Sigmoid colon (tissue), 4 donors: ENCODE data around the gene MTX2.

ENCODE experiments used
- CTCF ChIP-seq, 4 experiments: fragments of 450-650 bp in 3 of 4; fragments of 200-600 bp in 1 of 4; IDR thresholded peaks; one replicate each; pipeline ENCODE4 v1.5.1; 2016 to 2019; ENCODE audit warnings: antibody characterized with exemption in 4 of 4, mild to moderate bottlenecking in 3 of 4, moderate library complexity in 2 of 4
- EP300 ChIP-seq, 4 donors: sonication (generic); formaldehyde crosslinking; IDR thresholded peaks; one replicate each; pipeline ENCODE4 v1.6.1; 2017; ENCODE audit warnings: antibody characterized with exemption in 4 of 4
- POLR2A ChIP-seq, 2 donors: fragments of 450-650 bp; IDR thresholded peaks; one replicate each; pipeline ENCODE4 v1.6.1; 2016; ENCODE audit warnings: antibody characterized with exemption in 2 of 2, mild to moderate bottlenecking in 2 of 2, moderate library complexity in 2 of 2
- POLR2AphosphoS5 ChIP-seq, 4 donors: sonication (generic); formaldehyde crosslinking; IDR thresholded peaks; one replicate each; pipeline ENCODE4 v1.6.1; 2017; ENCODE audit warnings: antibody characterized with exemption in 4 of 4

GRCh38 chr2:176339208-176339607 lies 70.0 kb downstream of the MTX2 start:
- TF ChIP-seq CTCF (IDR thresholded peaks at IDR 0.05) = no peak
- TF ChIP-seq POLR2A (IDR thresholded peaks at IDR 0.05) = no peak
- TF ChIP-seq POLR2AphosphoS5 (IDR thresholded peaks at IDR 0.05) = no peak
- TF ChIP-seq EP300 (IDR thresholded peaks at IDR 0.05) = no peak
